ENCODE measurements around the gene FOSB.
"Not testable (repeated sequence)": the region's sequence is repeated elsewhere in the genome, so short reads cannot be mapped to it uniquely, and the experiment has no call there.

FOSB gene

DNA sequence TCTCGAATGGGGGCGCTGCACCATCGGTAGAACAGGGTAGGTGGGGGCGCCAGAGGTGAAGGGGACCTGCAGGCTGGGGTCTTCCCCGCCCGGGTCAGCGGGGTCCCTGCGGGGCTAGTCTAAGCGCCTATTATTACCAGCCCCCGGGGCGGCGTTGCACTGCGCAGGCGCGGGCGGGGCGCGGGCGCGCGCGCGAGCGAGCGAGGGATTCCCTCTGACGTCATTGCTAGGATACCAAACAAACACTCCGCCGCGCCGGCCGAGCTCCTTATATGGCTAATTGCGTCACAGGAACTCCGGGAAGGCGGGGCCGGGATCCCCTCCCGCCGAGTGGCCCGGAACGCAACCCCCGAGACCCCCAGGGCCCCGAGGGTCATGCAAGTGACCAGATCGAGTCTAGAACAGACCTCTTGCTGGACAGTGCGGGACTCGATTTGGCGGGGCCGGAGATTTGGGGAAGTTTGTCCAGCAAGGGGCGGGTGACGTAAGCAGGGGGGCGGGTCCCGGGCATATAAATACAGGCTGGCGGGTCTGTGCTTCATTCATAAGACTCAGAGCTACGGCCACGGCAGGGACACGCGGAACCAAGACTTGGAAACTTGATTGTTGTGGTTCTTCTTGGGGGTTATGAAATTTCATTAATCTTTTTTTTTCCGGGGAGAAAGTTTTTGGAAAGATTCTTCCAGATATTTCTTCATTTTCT is at the start of gene FOSB:
FOSB (plus strand) TSS at position 541 of the 703 bp plus-strand sequence. CDS start 591 bp downstream, outside the sequence.
- peak; percentile 96 for DNase-seq

DNA sequence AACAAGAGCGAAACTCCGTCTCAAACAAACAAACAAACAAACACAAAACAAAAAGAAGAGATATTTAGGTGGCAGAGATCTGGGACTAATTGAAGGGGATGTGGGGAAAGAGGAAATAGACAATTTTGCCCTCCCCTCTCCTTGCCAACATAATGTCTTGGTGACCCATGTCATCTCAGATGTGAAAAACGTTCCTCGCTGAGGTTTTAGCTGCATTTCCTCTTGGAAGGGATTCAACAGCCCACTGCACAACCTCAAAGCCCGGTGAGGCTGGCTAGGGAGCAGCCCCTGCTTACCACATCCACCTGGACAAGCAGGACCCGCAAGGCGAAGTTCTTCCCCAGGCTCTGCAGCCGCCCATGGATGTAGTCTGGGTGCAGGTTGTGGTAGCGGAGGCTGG is 49.0 kb upstream of the FOSB start:
- no peak for DNase-seq

DNA sequence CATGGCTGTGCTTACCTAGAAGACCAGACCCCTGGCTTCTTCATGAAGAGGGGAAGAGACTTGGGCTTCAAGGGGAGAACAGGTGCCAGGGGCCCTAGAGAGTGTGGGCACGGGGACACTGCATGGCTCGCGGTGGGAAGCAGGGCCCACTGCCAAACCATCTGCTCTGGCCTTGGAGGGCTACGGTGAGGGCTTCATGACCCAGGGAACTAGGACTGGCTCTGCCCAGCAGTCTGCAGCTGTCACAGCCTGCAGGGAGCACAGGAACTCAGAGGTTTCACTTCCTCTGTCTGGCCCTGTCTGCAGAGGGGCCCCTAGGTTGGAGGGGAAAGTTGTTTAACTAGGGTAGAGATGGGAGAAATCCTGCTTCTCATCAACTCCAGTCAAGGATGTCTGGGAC is 48.4 kb upstream of the FOSB start:
- DNase-seq = peak; percentile 45

GRCh38 chr19:45419895-45420294 is 47.9 kb upstream of the FOSB start:
- no peak for DNase-seq

- DNase-seq = no peak
Observed at GRCh38 chr19:45420356-45420755, 47.4 kb upstream of the FOSB start.

GRCh38 chr19:45420871-45421270 is 46.9 kb upstream of the FOSB start:
- no peak for DNase-seq

DNA sequence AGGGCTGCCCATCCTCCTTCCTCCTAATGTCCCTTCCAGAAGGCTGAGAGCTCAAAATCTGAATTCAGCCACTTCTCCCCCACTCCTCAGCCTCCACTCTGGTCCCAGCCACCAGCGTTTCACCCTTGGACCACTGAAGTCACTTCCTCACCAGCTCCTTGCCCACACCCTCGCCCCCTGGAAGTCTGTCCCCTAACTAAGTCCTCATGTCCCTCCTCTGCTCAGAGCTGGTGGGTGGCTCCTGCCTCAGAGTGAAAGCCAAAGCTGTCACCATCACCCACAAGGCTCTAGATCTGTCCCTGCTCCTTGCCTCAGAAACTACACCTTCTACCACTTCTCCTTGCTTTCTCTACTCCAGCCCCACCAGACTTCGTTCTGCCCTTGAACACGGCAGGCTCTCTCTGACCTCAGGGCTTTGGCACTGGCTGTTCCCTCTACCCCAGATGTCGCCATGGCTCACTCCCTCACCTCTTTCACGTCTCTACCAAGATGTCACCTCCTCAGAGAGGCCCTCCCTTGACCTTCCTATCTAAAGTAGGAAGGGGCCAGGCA is 45.8 kb upstream of the FOSB start:
- no peak for DNase-seq

DNA sequence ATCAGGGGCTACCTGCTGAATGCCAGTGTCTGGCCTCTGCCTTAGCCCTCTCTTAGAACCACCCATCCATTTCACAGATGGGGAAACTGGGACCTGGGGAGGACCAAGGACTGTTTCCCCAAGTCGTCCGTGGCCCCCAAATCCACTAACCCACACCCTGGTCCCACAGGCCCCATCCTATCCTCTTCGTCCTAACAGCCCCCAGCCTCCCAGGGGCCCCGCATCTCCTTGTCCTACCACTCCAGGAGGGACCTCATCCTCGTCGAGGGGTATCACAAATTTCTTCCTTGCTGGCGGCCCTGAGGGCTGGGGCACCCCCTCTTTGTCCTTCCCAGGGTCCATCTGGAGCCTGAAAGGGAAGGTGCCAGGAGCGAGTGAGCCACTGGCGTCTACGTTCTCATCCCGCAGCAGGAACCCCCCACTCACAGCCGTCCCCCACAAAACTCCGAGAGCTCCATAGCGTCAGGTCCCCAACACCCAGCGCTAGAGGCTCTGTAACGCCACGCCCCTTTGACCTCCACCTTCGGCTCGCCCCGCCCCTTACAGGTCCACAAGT is 44.7 kb upstream of the FOSB start:
- DNase-seq = no peak

- peak; percentile 94 for DNase-seq
Observed at GRCh38 chr19:45423589-45424190, 44.1 kb upstream of the FOSB start, which contains the start of gene ERCC1. Gene ERCC1, minus strand, starts transcription at chr19:45423917. Its CDS starts 543 bp downstream, at chr19:45423374.

GRCh38 chr19:45424191-45425058 is 43.4 kb upstream of the FOSB start:
- DNase-seq = peak; percentile 74

DNA sequence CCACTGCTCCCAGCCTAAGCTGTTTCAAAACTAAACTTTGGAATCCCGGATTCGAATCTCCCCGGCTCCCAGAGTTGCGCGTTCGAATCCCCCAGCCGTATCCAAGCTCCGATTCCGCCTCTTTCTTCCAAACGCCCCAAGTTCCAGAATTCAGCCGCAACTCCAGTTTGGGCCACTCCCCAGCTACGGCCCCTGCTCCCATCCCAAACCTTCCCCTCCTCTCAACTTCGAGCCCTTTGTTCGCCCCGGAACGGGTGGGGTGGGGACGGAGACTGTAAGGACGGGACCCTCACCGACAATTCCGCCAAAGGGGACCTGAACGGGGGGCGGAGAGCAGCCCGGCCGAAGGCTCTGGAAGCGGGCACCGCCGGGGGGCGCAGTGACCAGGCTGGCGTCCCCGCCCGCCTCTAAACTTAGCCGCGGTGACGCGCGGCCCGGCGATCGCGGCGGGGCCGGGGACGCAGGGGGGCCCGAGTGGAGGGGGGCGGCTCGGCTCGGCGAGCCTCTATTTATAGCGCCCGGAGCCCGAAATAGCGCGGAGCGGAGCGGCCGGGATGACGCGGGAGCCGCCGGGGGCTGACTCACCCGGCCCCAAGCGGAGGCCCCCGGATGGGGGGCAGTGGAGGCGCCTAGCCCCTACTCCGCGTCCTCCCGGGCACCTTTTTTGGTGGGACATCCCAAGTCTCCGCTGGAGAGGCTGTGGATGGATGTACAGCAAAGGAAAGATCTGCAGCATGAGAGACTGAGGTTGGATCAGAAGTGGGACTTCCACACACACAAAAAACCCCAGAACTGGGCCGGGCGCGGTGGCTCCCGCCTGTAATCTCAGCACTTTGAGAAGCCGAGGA is 39.2 kb upstream of the FOSB start:
- no peak for DNase-seq

- DNase-seq = not testable (repeated sequence)
Observed at GRCh38 chr19:45429896-45430295, 37.9 kb upstream of the FOSB start.

DNA sequence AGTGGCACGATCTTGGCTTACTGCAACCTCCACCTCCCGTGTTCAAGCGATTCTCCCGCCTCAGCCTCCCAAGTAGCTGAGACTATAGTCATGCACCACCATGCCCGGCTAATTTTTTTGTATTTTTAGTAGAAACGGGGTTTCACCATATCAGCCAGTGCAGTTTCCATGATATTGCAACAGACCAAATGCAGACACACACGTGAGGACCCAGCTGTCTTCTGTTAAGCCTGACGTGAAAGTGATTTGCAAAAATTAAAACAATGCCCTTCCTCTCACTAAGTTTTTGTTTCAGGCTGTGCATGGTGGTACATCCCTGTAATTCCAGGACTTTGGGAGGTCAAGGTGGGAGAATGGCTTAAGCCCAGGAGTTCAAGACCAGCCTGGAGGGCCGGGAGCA is 36.8 kb upstream of the FOSB start:
- DNase-seq = not testable (repeated sequence)

DNA sequence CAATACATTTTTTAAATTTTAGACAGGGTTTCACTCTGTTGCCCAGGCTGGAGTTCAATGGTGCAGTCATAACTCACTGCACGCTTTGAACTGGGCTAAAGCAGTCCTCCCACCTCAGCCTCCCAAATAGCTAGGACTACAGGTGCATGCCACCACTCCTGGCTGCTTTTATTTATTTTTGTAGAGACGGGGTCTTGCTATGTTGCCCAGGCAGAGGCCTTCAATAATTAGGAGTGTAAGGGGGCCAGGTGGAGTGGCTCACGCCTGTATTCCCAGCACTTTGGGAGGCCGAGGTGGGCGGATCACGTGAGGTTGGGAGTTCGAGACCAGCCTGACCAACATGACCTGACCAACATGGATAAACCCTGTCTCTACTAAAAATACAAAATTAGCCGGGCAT is 35.3 kb upstream of the FOSB start:
- DNase-seq = not testable (repeated sequence)

GRCh38 chr19:45437328-45437727 is 30.5 kb upstream of the FOSB start:
- DNase-seq = no peak

DNA sequence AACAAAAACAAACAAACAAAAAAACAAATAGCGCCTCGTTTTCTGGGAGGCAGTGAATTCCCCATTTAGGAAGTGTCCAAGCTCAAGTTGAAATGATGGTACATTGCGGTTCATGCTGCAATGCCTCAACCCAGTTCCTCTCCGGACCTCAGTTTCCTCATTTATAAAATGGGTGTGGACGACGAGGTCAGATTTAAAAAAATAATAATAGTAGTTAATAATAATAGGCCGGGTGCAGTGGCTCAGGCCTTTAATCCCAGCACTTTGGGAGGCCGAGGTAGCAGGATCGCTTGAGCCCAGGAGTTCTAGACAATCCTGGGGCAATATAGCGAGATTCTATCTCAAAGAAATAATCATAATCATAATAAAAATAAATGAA is 28.6 kb upstream of the FOSB start:
- no peak for DNase-seq

DNA sequence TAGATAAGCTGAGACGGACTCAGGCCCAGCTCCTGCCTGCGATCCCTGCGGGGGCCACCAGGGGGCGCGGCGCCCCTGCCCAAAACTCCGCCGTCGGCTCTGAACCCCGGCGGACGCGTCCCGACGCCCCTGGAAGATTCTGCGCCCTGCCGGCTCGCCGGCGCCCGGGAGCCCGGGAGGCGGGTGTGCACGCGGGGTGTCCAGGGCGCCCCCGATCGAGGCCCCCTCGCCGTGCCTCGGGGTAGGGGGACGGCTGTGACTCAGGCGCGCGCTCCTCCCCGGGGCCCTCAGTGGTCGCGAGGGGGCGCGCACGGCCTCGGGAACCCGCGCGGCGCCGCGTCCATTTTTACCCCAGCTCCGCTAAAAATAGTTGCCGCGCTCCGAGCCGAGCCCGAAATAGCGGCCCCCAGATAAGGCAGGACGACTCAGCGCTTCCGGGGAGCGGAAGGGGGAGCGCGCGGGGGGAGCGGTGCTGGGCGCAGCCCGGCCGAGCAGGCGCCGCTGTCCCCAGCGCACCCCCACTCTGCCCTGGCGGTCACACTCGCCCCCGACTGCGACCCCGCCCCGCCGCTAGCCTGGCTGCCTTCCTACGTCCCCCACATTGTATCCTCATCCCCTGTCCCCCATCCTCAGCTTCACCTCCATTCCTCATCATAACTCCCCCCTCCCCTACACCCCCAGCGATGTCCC is 28.1 kb upstream of the FOSB start:
- DNase-seq = peak; percentile 79

DNA sequence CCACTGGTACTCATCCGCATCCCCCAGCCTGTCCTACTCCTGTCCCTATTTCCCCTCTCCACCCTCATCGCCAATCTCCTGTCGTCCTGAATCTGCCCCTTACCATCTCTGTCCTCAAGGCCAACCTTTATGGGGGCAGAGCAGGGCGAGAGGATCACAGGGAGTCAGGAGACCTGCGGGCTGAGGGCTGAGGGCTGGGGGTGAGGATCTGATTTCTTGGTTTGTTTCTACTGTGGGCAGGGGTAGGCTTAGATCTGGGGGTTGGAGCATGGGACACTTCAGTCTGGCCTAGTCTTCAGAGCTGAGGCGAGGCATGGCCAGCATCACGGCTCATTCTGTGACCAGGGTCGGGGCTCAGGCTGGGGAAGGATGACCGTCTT is 27.5 kb upstream of the FOSB start:
- DNase-seq = no peak

DNA sequence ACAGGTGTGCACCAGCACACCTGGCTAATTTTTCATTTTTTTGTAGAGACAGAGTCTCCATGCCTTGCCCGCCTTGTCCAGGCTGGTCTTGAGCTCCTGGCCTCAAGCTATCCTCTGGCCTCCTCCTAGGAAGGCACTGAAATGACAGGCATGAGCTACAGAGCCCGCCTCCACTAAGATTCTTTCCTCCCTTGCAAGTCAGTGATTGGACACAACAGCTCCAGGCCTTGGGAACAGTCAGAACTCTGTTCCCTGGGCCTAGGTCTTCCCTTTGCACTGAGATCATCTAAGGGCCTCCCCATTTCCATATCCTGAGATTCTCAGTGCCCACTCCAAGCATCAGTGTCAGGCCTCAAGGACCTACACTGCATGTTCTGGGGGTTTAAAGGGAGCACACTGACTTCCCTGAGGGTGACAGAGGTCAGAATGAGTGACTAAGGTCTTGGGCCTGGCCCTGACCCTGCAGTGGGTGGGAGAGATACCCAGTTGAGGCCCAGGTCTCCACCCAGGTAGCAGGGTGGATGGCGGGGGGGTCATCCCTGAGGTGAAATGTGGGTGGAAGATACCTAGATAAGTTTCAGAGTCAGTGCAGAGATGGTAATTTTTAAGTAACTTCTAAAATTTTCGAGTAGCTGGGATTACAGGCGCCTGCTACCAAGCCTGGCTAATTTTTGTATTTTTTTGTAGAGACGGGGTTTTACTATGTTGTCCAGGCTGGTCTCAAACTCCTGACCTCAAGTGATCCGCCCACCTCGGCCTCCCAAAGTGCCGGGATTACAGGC is 26.7 kb upstream of the FOSB start:
- no peak for DNase-seq

GRCh38 chr19:45442408-45442777 is 25.4 kb upstream of the FOSB start:
- DNase-seq = no peak

All from activated CD4-positive, alpha-beta T cell treated with anti-CD3 and anti-CD28 coated beads, Interleukin-2, amount 50 U/mL, for 16 hours (primary cell).